GM20431 (cell line): ENCODE measurements around the gene RBP7.
"Not testable (repeated sequence)": the region's sequence is repeated elsewhere in the genome, so short reads cannot be mapped to it uniquely, and the experiment has no call there.

Source experiments
- in situ Hi-C: fragments of 300-500 bp; cut with MseI, MboI; formaldehyde crosslinking; loops from one replicate; pipeline ENCODE4 v1.15.0; 2020; ENCODE audit warnings: low sequenced_read_pairs; ENCODE audit not compliant: unreplicated experiment

Gene RBP7

DNA sequence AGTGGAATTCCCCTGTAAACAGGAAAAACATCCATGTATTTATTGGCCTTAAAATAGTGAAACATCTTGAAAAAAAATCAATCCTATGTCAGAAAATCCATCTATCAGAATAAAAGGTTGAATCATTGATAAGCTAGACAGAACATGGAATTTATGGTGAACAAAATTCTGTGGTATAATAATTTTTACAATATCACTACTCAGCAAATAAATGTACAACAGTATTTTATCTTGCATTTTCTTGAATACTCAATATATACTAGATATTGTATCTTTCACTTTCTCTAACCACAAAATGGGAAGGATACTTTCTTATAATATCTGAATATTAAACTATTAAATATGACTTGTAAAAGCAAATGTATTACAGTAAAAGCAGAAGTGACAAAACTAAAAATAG, 30.0 kb downstream of the RBP7 start:
- in situ Hi-C loops: no loop called here

DNA sequence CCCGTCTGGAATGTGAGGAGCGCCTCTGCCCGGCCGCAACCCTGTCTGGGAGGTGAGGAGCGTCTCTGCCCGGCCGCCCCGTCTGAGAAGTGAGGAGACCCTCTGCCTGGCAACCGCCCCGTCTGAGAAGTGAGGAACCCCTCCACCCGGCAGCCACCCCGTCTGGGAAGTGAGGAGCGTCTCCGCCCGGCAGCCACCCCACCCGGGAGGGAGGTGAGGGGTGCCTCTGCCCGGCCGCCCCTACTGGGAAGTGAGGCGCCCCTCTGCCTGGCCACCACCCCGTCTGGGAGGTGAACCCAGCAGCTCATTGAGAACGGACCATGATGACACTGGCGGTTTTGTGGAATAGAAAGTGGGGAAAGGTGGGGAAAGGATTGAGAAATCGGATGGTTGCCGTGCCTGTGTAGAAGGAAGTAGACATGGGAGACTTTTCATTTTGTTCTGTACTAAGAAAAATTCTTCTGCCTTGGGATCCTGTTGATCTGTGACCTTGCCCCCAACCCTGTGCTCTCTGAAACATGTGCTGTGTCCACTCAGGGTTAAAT, 32.0 kb downstream of the RBP7 start:
- in situ Hi-C loops: not testable (repeated sequence)

DNA sequence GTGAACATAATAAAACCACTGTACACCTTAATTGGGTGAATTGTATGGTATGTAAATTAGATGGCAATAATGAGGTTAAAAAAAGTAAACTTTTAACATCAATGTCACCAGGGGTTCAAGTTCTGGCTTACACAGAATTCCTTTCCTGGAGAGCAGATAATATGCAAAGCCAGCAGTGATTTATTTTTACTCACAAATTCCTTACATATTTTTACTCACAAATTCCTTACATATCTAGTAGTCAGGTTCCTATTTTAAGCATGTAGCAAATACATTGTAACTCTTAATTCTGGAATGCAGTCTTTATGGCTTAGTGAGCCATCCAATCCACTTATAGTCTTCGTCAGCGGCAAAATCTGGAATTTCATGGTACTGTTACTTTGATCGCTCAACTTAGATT, 34.4 kb downstream of the RBP7 start:
- in situ Hi-C loops: loop anchor here (10.0 kb wide), 1 partner anchor 87 kb away; the partner anchor contains the start of genes LZIC and NMNAT1

DNA sequence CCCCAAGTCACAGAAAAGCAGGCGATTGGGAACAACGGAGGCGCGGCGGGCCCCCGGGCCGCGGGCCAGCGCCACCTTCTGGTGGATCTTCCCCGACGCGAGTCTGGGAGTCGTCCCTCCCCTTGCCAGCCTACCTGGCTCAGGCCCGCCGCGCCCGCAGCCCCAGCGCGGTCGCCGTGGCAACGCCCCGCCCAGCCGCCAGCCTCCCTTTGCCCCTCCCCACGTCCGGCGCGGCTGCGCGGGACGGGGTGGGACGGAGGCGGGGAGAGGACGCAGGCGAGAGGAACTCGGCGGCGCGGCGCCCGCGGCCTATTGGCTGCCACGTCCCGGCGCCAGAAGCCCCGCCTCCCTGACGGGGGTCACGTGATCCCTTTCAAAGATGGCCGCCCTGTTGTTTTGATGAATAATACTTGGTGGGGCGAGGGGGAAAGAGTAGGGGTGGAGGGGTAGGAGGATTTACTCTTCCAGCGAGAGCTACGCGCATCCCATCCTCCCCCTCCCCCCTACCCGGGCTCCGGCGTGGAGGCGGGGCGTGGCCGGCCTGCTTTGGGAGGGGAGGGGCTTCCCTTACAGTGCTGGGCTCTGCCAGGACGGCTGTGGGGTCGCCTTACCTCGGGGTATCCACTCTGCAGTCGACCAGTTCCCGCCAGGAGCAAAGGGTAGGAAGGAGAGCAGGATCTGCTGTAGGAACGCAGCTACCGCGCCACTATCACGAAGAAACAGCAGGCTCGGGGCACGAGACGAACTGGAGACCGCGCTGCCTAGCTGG, 35.7 kb downstream of the RBP7 start, which contains the start of gene UBE4B:
TSS of gene UBE4B (plus strand) at position 369 of the 769 bp plus-strand sequence. CDS start 713 bp downstream, outside the sequence.
- in situ Hi-C loops: loop anchor here (10.0 kb wide), 1 partner anchor 88 kb away; the partner anchor contains the start of genes LZIC and NMNAT1

DNA sequence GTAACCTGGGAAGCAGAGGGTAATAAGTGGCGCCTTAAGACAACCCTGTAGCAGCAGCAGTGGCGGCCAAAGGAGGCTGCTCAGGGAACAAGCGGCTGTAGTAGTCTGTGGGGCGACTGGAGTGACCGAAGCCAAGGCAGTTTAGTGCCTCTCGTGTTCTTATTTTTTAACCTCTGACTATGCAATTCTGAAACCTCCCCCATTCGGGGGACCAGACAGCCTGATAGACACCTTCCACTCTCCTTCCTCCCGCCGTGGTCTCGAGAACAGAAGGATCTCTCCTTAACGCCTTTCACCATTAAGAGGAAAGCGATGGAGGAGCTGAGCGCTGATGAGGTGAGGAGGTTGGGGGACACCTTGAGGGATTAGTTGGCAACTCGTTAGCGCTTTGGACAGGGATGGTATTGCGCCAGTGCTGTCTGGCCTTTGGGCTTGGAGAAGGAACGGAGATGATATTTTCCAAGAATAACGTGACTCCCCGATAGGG, 36.4 kb downstream of the RBP7 start:
- in situ Hi-C loops: loop anchor here (10.0 kb wide), 1 partner anchor 89 kb away; the partner anchor contains the start of genes LZIC and NMNAT1

DNA sequence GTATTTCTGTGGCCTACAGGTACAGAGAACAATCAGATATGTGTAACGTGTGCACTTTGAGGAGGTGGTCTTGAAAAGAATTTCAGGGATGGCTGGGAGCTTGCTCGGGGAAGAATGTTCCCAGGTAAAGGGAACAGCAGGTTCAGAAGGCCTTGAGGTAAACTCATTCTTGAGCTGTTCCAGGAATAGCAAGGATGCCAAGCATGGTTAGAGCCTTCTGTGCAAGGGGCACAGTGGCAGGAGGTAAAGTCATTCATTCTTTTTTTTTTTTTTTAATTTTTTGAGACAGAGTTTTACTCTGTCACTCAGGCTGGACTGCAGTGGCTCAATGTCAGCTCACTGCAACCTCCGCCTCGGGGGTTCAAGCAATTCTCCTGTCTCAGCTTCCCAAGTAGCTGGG, 45.7 kb downstream of the RBP7 start:
- in situ Hi-C loops: no loop called here

DNA sequence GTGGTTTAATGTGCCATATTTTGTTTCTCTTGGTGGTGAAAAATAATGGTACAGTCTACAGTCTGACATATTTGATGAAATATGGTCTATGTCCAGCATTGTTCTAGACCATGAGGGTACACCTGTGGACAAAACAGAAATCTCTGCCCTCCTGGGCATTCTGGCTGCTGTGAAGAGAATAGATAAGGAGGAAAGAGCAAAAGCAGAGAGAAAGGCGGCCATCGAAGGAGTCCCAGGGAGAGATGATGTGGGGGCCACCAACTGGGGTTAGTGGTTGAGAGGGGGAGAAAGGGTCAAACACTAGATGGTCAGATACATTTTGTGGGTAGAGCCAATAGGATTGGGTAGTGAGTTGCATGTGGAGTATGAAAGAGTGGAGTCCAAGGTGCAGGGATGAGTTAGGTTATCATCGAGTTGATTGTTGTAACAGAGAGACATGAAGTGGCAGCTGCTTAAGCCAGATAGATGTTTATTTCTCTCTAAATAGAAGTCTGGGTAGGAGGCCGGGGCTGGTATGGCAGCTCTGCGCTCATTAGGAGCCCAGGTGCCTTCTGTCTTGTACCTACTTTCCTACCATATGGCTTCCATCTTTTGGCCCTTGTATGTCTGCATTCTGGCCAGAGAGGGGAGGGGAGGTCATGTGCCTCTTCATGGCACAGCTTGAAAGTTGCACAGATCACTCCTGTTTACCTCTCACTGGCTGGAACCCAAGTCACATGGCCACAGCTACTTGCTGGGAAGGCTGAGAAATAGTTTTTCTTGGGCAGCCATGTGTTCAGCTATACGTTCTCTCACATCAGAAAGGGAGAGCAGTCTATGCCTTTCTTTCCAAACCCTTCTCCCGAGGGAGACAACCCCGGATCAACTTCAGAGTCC, 48.7 kb downstream of the RBP7 start:
- in situ Hi-C loops: no loop called here

DNA sequence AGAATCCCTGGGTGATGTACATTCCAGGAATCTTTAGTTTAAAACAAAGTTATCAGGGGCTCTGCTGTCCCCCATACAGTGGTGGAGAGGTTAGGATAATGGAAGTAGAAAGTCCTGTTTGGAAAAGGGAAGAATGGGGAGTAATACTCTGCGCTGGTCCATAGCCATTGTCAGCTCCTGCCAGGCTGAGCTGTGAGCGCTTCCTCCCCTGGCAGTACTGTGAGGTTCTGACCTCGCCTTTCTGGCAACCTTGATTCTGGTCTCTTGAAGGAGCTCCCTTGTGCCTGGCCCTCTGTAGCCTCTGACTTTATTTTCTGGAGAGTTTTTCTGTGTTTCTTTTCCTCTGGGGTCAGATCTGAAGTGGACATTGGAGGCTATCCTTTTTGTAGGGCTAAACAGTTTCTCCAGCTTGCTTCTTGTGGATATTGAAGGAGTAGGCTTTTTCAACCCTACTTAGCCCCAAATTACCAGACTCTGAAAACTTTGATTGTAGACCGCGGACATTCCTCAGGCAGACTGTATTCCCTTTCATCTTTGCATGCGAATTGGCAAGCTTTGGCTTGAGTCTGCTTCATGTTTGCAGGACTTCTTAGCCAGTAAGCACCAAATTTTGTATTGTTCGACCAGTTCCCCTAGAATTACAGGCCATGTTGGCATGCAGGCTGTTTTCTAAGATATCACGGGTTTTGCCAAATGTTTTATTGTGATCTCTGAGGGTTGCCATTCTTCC, 49.5 kb downstream of the RBP7 start:
- in situ Hi-C loops: no loop called here

DNA sequence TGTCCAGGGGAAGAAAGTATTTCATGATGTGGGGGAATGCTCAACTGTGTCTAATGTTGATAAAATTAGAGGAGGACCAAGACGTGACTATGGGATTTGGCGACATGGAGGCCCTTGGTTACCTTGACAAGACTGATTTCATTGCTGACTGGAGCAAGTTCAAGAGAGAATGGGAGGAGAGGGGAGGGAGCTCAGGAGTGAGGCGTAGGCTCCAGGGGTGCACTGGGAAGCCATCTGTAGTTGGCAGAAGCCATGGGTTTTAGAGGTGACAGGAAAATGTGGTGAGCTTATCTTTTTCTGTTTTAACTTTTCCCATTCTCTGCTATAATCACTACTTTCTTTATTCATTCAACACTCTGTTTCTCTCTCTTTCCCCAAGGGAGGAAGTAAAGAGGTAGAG, 51.6 kb downstream of the RBP7 start:
- in situ Hi-C loops: no loop called here

DNA sequence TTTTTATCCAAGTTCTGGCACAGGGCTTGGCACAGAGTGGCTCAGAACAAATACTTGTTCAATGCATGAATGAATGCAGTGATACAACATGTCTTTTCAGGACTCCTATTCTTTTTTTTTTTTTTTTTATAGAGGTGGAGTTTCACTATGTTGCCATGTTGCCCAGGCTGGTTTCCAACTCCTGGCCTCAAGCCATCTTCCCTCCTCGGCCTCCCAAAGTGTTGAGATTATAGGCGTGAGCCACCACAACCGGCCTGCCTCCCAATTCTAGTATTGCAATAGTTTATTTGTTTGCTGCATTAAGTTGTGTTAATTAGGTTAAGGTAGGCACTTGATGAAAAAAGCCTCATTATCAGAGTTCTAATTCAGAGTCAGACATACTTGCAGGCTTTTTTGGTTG, 53.6 kb downstream of the RBP7 start:
- in situ Hi-C loops: no loop called here

DNA sequence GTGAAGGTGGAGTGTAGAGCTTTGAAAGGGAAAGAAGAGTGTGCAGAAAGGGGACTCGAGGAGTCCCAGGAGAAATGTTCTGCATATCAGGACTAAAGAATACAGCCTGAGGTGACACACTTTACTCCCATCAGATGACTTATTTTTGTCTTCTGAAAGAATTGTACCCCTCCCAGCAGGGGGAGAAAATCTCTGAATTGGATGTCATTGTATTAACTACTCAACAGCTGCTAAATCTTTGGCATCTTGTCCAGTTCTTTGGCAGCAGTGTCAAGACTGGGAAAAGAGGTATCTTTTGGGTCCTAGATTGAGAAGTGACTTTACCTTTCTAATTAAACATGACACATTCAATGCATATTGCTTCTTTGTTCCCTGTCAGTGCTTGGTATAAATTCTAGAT, 54.6 kb downstream of the RBP7 start:
- in situ Hi-C loops: no loop called here

DNA sequence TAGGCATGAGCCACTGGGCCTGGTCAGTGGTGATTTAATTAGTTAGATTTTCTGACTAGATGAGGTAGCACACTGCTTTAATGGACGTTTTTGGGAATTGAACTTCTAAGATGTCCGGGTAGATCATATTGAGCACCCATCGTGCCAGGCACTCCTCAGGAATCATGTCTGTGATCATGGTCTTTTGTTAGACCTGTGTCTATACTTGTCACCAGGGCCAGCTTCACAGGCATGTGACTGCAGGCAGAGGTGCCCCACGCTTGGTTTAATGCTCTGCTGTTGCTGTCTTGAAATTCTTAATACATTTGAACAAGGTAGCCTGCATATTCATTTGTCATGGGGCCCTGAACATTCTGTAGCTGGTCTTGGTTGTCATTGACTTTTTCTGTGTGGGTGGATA, 55.3 kb downstream of the RBP7 start:
- in situ Hi-C loops: no loop called here

DNA sequence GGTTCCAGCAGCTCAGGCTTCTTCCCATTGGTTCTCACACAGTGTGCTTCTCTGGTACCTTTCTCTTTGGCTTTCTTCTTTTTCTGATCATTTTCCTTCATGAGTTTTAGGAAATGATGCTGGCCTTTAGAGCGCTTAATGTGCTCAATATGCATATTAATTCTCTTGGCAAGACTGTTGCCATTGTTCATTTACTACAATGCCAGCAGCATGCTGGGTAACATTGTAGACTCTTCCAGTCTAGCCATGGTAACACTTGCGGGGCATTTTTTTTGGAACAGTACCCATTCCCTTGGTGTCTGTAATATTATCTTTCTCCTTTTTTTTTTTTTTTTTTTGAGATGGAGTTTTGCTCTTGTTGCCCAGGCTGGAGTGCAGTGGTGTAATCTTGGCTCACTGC, 57.4 kb downstream of the RBP7 start:
- in situ Hi-C loops: no loop called here

DNA sequence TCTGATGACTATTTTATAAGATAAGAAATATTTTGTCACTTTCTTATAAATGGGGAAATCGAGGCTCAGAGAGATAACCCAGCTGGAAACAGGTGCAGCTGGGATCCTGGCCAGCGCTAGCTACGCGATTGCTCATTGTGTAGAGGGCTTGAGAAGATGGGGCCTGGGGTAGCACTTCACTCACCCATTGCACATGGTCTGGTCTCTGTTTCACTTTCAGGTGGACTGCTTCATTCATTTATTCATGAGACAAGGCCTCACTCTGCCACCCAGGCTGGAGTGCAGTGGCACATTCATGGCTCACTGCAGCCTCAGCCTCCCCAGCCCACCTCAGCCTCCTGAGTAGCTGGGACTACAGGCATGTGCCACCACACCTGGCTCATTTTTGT, 59.6 kb downstream of the RBP7 start:
- in situ Hi-C loops: no loop called here

DNA sequence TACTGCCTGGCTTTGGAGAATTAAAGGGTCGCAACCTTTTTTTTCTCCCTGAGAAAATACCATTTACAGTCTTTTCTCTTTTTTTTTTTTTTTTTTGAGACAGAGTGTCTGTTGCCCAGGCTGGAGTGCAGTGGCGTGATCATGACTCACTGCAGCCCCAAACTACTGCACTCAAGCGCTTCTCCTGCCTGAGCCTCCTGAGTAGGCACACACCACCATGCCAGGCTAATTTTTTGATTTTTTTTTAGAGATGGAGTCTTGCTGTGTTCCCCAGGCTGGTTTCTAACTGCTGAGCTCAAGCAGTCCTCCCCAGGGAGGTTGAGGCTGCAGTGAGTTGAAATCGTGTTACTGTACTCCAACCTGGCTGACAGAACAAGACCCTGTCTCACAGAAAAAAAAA, 60.3 kb downstream of the RBP7 start:
- in situ Hi-C loops: no loop called here

DNA sequence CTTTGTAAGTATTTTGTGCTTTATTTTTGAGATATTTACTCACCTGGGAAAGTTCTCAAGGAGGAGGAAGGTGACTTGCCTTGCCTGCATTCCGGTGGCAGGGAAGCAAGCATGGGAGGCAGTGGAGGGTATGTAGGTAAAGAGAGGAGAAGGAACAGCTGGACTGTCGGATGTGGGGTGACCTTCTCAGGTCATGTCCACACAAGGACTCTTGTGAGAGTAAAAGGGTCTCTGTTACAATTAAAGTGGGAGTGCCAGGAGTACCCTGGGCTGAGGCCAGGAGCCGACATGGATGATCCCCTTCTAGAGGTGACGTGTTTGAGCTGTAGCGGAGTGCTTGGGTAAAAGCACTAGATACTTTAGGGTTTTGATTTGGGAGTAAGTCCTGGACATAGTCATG, 60.8 kb downstream of the RBP7 start:
- in situ Hi-C loops: no loop called here

DNA sequence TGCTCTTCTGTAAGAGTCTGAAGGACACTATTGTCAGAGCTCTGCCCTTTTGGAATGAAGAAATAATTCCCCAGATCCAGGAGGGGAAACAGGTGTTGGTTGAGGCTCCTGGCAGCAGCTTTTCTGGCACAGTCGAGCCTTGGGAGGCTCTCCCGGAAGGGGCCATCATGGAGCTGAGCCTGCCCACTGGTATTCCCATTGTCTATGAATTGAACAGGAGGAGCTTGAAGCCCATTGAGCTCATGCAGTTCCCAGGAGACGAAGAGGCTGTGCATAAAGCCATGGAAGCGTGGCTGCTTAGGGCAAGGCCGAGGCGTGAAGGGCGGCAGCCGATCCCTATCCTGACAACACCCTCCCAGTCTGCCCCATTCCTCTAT, 62.3 kb downstream of the RBP7 start:
- in situ Hi-C loops: no loop called here

DNA sequence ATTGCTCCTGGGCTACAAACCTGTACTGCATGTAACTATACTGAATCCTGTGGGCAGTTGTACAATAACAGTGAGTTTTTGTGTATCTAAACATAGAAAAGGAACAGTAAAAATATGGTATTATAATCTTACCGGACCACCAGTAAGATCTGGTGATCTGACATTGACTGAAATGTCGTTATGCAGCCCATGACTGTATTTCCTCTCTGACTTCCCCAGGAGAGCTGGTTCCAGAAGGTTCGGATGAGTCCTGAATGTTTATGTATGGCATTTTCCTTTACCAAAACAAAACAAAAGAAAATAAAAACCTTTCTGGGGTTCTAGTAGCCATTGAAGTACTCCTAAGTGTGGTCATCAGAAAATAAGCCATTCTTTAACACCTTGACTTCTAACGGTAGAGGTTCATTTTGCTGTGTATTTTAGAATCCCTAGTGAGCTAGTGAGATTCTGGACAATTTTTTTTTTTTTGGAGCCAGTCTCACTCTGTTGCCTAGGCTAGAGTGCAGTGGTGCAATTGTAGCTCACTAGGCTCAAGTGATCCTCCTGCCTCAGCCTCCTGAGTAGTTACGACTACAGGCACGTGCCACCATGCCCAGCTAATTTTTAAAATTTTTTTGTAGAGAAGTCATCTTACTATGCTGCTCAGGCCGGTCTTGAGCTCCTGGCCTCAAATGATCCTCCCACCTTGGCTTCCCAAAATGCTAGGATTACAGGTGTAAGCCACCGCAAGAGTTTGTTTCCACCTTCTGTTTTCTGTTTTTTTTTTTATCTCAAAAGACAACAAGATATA, 63.5 kb downstream of the RBP7 start:
- in situ Hi-C loops: no loop called here

DNA sequence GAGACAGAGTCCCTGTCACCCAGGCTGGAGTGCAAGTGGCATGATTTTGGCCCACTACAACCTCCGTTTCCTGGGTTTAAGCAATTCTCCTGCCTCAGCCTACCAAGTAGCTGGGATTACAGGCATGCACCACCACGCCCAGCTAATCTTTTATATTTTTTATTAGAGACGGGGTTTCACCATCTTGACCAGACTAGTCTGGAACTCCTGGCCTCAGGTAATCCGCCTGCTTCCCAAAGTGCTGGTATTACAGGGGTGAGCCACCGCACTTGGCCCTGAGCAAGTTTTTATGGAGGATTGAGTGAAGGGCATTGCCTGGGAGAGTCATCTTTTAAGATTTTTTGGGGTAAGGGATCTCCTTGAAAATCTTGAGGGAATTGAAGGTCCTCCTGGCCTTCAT, 64.2 kb downstream of the RBP7 start:
- in situ Hi-C loops: no loop called here
